Measurements from ENCODE around the gene SETD3.
A peak's percentile ranks its signal among the peaks of the same experiment; 100 is the strongest.

Gene SETD3

DNA sequence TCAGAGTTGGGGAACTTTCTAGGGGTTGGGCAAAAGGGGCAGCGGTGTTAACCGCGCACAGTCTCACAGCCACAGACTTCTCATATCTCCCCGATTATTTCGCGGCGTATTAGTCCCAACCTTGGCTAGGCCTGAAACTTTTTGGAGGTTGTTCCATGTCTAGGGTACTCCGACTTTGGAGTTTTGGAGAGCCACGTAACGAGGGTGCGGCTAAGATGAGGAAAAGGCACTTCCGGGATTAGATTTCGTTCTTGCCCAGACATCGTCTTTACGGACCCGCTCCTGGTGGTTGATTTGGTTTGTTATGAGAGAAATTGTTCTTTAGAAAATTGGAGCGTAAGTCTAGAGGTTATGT lies 1.1 kb upstream of the SETD3 start:
- Histone ChIP-seq H3K27me3 (ENCODE audit: insufficient read depth, insufficient read length) (no peaks in the 10 kb centered on the region), H3K9me3 (ENCODE audit: insufficient read depth, low read length) (no peaks in the 10 kb centered on the region), H3K4me1 (ENCODE audit: insufficient read depth, insufficient read length) (peaks cover 4% of the 10 kb centered on the region), H3K9ac (ENCODE audit: insufficient read length, low read depth) (peak overlapping the region; percentile 77), H3K36me3 (ENCODE audit: insufficient read depth, insufficient read length, low read length) (no peaks in the 10 kb centered on the region), H3K4me3 (ENCODE audit: insufficient read length, low read depth) (peak overlapping the region; percentile 76)
- TF ChIP-seq YY1 (IDR thresholded peaks at IDR 0.05; ENCODE audit: insufficient read depth, insufficient read length) (no peak), SUZ12 (IDR thresholded peaks at IDR 0.05; ENCODE audit: extremely low read depth, insufficient read depth, insufficient read length) (no peak), ZNF274 (IDR thresholded peaks at IDR 0.05; ENCODE audit: low read depth, low read length) (no peak)
- DNase-seq (ENCODE audit: low read depth, low spot score): no peak

- Histone ChIP-seq H3K4me1 (ENCODE audit: insufficient read depth, insufficient read length) (peaks cover 4% of the 10 kb centered on the region), H3K9ac (ENCODE audit: insufficient read length, low read depth) (peak within 1 kb of the TSS; percentile 86), H3K27me3 (ENCODE audit: insufficient read depth, insufficient read length) (no peaks in the 10 kb centered on the region), H3K4me3 (ENCODE audit: insufficient read length, low read depth) (peak within 1 kb of the TSS; percentile 76), H3K9me3 (ENCODE audit: insufficient read depth, low read length) (no peaks in the 10 kb centered on the region), H3K36me3 (ENCODE audit: insufficient read depth, insufficient read length, low read length) (no peaks in the 10 kb centered on the region)
- TF ChIP-seq SUZ12 (IDR thresholded peaks at IDR 0.05; ENCODE audit: extremely low read depth, insufficient read depth, insufficient read length): no peak
- TF ChIP-seq YY1 (IDR thresholded peaks at IDR 0.05; ENCODE audit: insufficient read depth, insufficient read length): peak; percentile 86
- DNase-seq (ENCODE audit: low read depth, low spot score): peak; percentile 96
Measured at GRCh38 chr14:99480917-99481744, 472 bp upstream of the SETD3 start, which contains the start of gene CCNK. TSS of gene CCNK (plus strand) at chr14:99481409. CDS start at chr14:99492678, 11,269 bp downstream.

- H3K4me3 ChIP-seq (ENCODE audit: insufficient read length, low read depth): peak overlapping the region; percentile 70
- no peak for DNase-seq (ENCODE audit: low read depth, low spot score)
- no peaks in the 10 kb centered on the region for H3K27me3 ChIP-seq (ENCODE audit: insufficient read depth, insufficient read length)
- H3K9ac ChIP-seq (ENCODE audit: insufficient read length, low read depth): peak overlapping the region; percentile 86
- H3K4me1 ChIP-seq (ENCODE audit: insufficient read depth, insufficient read length): peaks cover 4% of the 10 kb centered on the region
- TF ChIP-seq ZNF274 (IDR thresholded peaks at IDR 0.05; ENCODE audit: low read depth, low read length) (no peak), SUZ12 (IDR thresholded peaks at IDR 0.05; ENCODE audit: extremely low read depth, insufficient read depth, insufficient read length) (no peak), YY1 (IDR thresholded peaks at IDR 0.05; ENCODE audit: insufficient read depth, insufficient read length) (no peak)
- H3K36me3 ChIP-seq (ENCODE audit: insufficient read depth, insufficient read length, low read length): no peaks in the 10 kb centered on the region
- no peaks in the 10 kb centered on the region for H3K9me3 ChIP-seq (ENCODE audit: insufficient read depth, low read length)
Measured at GRCh38 chr14:99479160-99479905, 1.3 kb downstream of the SETD3 start.

DNA sequence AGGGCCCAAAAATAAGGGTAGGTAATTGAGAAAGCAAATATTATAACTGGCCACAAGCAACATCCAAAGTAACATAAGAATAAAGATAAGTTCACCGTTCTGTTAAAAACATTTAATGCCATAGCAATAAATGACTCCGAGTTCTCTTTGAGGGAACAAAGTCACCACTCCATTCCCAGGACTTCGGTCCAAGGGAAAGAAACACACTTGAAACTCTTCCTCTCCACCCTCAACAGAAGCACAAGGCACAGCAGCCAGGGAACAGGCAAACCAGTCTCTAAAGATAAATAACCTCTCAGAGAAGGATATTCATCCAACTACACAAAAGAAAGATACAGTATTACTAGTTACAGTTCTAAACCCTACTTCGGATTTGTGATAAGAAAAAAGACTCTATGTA lies 2.5 kb downstream of the SETD3 start:
- Histone ChIP-seq H3K36me3 (ENCODE audit: insufficient read depth, insufficient read length, low read length) (no peaks in the 10 kb centered on the region), H3K4me3 (ENCODE audit: insufficient read length, low read depth) (no peak overlapping the region), H3K9ac (ENCODE audit: insufficient read length, low read depth) (no peak overlapping the region), H3K9me3 (ENCODE audit: insufficient read depth, low read length) (no peaks in the 10 kb centered on the region), H3K27me3 (ENCODE audit: insufficient read depth, insufficient read length) (no peaks in the 10 kb centered on the region), H3K4me1 (ENCODE audit: insufficient read depth, insufficient read length) (peaks cover 4% of the 10 kb centered on the region)
- TF ChIP-seq SUZ12 (IDR thresholded peaks at IDR 0.05; ENCODE audit: extremely low read depth, insufficient read depth, insufficient read length): no peak
- TF ChIP-seq YY1 (IDR thresholded peaks at IDR 0.05; ENCODE audit: insufficient read depth, insufficient read length): no peak
- TF ChIP-seq ZNF274 (IDR thresholded peaks at IDR 0.05; ENCODE audit: low read depth, low read length): no peak
- no peak for DNase-seq (ENCODE audit: low read depth, low spot score)

DNA sequence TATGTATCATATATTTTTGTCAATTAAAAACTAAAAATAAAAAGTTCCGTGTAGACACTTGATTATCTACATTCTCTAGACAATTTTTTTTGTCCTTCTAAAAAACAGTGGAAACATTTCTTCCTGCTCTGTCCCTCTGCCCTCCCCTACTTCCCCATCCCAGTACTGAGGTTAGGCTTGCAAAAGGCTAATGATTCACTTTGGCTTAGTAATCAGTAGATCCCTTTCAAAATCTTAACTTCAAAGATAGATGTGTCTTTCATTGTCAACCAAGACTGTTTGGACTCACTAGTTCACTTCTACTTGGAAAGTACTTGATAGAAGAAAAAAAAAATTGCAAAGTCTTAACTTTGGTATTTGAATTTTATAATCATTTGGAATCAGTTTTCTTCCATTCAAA lies 3.8 kb downstream of the SETD3 start:
- H3K4me1 ChIP-seq (ENCODE audit: insufficient read depth, insufficient read length): peaks cover 2% of the 10 kb centered on the region
- H3K27me3 ChIP-seq (ENCODE audit: insufficient read depth, insufficient read length): no peaks in the 10 kb centered on the region
- no peaks in the 10 kb centered on the region for H3K36me3 ChIP-seq (ENCODE audit: insufficient read depth, insufficient read length, low read length)
- DNase-seq (ENCODE audit: low read depth, low spot score): no peak
- H3K9ac ChIP-seq (ENCODE audit: insufficient read length, low read depth): no peak overlapping the region
- H3K4me3 ChIP-seq (ENCODE audit: insufficient read length, low read depth): no peak overlapping the region
- TF ChIP-seq SUZ12 (IDR thresholded peaks at IDR 0.05; ENCODE audit: extremely low read depth, insufficient read depth, insufficient read length) (no peak), ZNF274 (IDR thresholded peaks at IDR 0.05; ENCODE audit: low read depth, low read length) (no peak), YY1 (IDR thresholded peaks at IDR 0.05; ENCODE audit: insufficient read depth, insufficient read length) (no peak)
- no peaks in the 10 kb centered on the region for H3K9me3 ChIP-seq (ENCODE audit: insufficient read depth, low read length)

GRCh38 chr14:99475660-99476059 lies 5.0 kb downstream of the SETD3 start:
- DNase-seq (ENCODE audit: low read depth, low spot score): no peak
- no peak overlapping the region for H3K9ac ChIP-seq (ENCODE audit: insufficient read length, low read depth)
- no peak for TF ChIP-seq SUZ12 (IDR thresholded peaks at IDR 0.05; ENCODE audit: extremely low read depth, insufficient read depth, insufficient read length)
- TF ChIP-seq YY1 (IDR thresholded peaks at IDR 0.05; ENCODE audit: insufficient read depth, insufficient read length): no peak
- TF ChIP-seq ZNF274 (IDR thresholded peaks at IDR 0.05; ENCODE audit: low read depth, low read length): no peak

GRCh38 chr14:99475179-99475578 lies 5.5 kb downstream of the SETD3 start:
- Histone ChIP-seq H3K9me3 (ENCODE audit: insufficient read depth, low read length) (no peaks in the 10 kb centered on the region), H3K4me3 (ENCODE audit: insufficient read length, low read depth) (no peak overlapping the region), H3K4me1 (ENCODE audit: insufficient read depth, insufficient read length) (peaks cover 2% of the 10 kb centered on the region), H3K27me3 (ENCODE audit: insufficient read depth, insufficient read length) (no peaks in the 10 kb centered on the region), H3K36me3 (ENCODE audit: insufficient read depth, insufficient read length, low read length) (no peaks in the 10 kb centered on the region), H3K9ac (ENCODE audit: insufficient read length, low read depth) (no peak overlapping the region)
- no peak for TF ChIP-seq YY1 (IDR thresholded peaks at IDR 0.05; ENCODE audit: insufficient read depth, insufficient read length)
- no peak for TF ChIP-seq ZNF274 (IDR thresholded peaks at IDR 0.05; ENCODE audit: low read depth, low read length)
- TF ChIP-seq SUZ12 (IDR thresholded peaks at IDR 0.05; ENCODE audit: extremely low read depth, insufficient read depth, insufficient read length): no peak
- no peak for DNase-seq (ENCODE audit: low read depth, low spot score)

More at GRCh38 chr14:99475660-99476059, 5.0 kb downstream of the SETD3 start:
- H3K36me3 ChIP-seq (ENCODE audit: insufficient read depth, insufficient read length, low read length): no peaks in the 10 kb centered on the region
- H3K9me3 ChIP-seq (ENCODE audit: insufficient read depth, low read length): no peaks in the 10 kb centered on the region
- H3K27me3 ChIP-seq (ENCODE audit: insufficient read depth, insufficient read length): no peaks in the 10 kb centered on the region
- H3K4me3 ChIP-seq (ENCODE audit: insufficient read length, low read depth): no peak overlapping the region
- H3K4me1 ChIP-seq (ENCODE audit: insufficient read depth, insufficient read length): peaks cover 2% of the 10 kb centered on the region

Measured in NT2/D1 (cell line).